Neural progenitor cell (in vitro differentiated cells): Measurements from ENCODE around the gene UBE2L3. TPM values are rescaled to one million over a fixed set of nuclear protein-coding genes. Genes with fewer than 3 reads are reported as not detected.

Source experiments
- DNase-seq: peaks from one replicate; pipeline ENCODE4 v3.0.0-alpha.2; 2016; ENCODE audit warnings: low spot score
- H2AFZ ChIP-seq: fragments of 200-600 bp; sonication (generic); replicated peaks from 2 replicates; pipeline ENCODE4 v1.6.1; 2016; ENCODE audit warnings: antibody characterized with exemption
- H3F3A ChIP-seq: fragments of 200-600 bp; sonication (generic); 2 replicates; pipeline ENCODE4 v1.6.1; 2016; ENCODE audit warnings: antibody characterized with exemption, low read depth
- H3K27ac ChIP-seq: fragments of 200-600 bp; sonication (generic); 2 replicates; pipeline ENCODE4 v1.5.1; 2016; ENCODE audit warnings: mild to moderate bottlenecking
- H3K27me3 ChIP-seq: fragments of 200-600 bp; sonication (generic); 2 replicates; pipeline ENCODE4 v1.6.1; 2016; ENCODE audit warnings: mild to moderate bottlenecking, moderate library complexity
- H3K36me3 ChIP-seq: fragments of 200-600 bp; sonication (generic); 2 replicates; pipeline ENCODE4 v1.5.1; 2016
- H3K4me1 ChIP-seq: fragments of 200-600 bp; sonication (generic); 2 replicates; pipeline ENCODE4 v1.6.1; 2016; ENCODE audit warnings: mixed run types
- H3K4me2 ChIP-seq: fragments of 200-600 bp; sonication (generic); 2 replicates; pipeline ENCODE4 v1.6.1; 2016
- H3K4me3 ChIP-seq: fragments of 200-600 bp; sonication (generic); 2 replicates; pipeline ENCODE4 v1.5.1; 2016
- H3K79me2 ChIP-seq: fragments of 200-600 bp; sonication (generic); 2 replicates; pipeline ENCODE4 v1.6.1; 2016; ENCODE audit warnings: low read depth
- H3K9ac ChIP-seq: fragments of 200-600 bp; sonication (generic); 2 replicates; pipeline ENCODE4 v1.6.1; 2016
- H3K9me3 ChIP-seq: fragments of 200-600 bp; sonication (generic); 2 replicates; pipeline ENCODE4 v1.5.1; 2016; ENCODE audit warnings: low read depth
- H4K20me1 ChIP-seq: fragments of 200-600 bp; sonication (generic); 2 replicates; pipeline ENCODE4 v1.6.1; 2016; ENCODE audit warnings: low read depth
- H3K27ac Mint-ChIP-seq: 3 replicates; pipeline ENCODE4 v1.8.0; 2021; ENCODE audit warnings: mixed read lengths
- H3K27me3 Mint-ChIP-seq: 2 replicates; pipeline ENCODE4 v1.8.0; 2022; ENCODE audit warnings: low read depth, mild to moderate bottlenecking, inconsistent platforms, moderate library complexity, mixed read lengths; ENCODE audit not compliant: insufficient read depth
- H3K36me3 Mint-ChIP-seq: 3 replicates; pipeline ENCODE4 v1.8.0; 2021; ENCODE audit warnings: mixed read lengths
- H3K4me1 Mint-ChIP-seq: 3 replicates; pipeline ENCODE4 v1.8.0; 2021; ENCODE audit warnings: mixed read lengths
- H3K4me3 Mint-ChIP-seq: 3 replicates; pipeline ENCODE4 v1.8.0; 2021; ENCODE audit warnings: mild to moderate bottlenecking, moderate library complexity, mixed read lengths
- H3K9me3 Mint-ChIP-seq: 3 replicates; pipeline ENCODE4 v1.8.0; 2020; ENCODE audit warnings: mixed read lengths
- EZH2 ChIP-seq: fragments of 200-600 bp; sonication (generic); IDR thresholded peaks from 2 replicates; pipeline ENCODE4 v1.6.1; 2017; ENCODE audit warnings: antibody characterized with exemption, mild to moderate bottlenecking, moderate library complexity
- EZH2phosphoT487 ChIP-seq: fragments of 200-600 bp; sonication (generic); IDR thresholded peaks from 2 replicates; pipeline ENCODE4 v1.6.1; 2017; ENCODE audit warnings: antibody characterized with exemption
- total RNA-seq: library from RNA; depleted of rRNA; stranded (reverse); fragments of >200 nt; gene quantifications from 2 replicates; pipeline ENCODE4 v1.2.3, GENCODE V29; 2015; ENCODE audit warnings: low replicate concordance
- TF ChIP-seq, protein P1 (sequence below): fragments of 200-600 bp; sonication (generic); IDR thresholded peaks from 2 replicates; pipeline ENCODE4 v1.5.1; 2017; ENCODE audit warnings: antibody characterized with exemption, mild to moderate bottlenecking

Gene UBE2L3
- total RNA-seq, 1 donor from 2014 or later, result 61.2 TPM

DNA sequence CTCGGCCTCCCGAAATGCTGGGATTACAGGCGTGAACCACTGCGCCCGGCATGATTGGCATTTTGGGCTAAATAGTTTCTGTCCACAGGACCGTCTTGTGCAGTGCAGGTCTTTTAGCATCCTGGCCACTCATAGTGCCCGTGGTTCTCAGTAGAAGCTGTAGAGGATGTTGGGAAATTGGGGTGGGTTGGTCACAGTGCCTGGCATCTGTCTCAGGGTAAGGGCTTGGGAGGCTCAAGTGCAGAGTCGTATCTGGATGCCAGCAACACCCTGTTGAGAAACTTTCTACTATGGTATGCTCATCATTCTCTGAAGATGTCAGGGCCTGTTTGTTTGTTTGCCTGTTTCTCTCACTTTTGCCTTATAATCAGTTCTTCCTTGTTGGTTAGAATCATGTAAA, 21.9 kb downstream of the UBE2L3 start:
- Mint-ChIP-seq H3K27me3 (peaks cover 7% of the 10 kb centered on the region), H3K4me3 (no peak overlapping the region), H3K36me3 (peaks cover 39% of the 10 kb centered on the region), H3K27ac (no peak overlapping the region), H3K9me3 (no peaks in the 10 kb centered on the region), H3K4me1 (peaks cover 2% of the 10 kb centered on the region)
- Histone ChIP-seq H3F3A (no peaks in the 10 kb centered on the region), H3K79me2 (peaks cover 100% of the 10 kb centered on the region), H2AFZ (no peak overlapping the region), H3K27me3 (no peaks in the 10 kb centered on the region), H3K4me2 (no peak overlapping the region), H3K27ac (no peak overlapping the region), H3K4me1 (no peaks in the 10 kb centered on the region), H3K9me3 (no peaks in the 10 kb centered on the region), H3K4me3 (no peak overlapping the region), H4K20me1 (peaks cover 100% of the 10 kb centered on the region), H3K36me3 (peaks cover 4% of the 10 kb centered on the region), H3K9ac (no peak overlapping the region)
- no peak for TF ChIP-seq EZH2phosphoT487
- no peak for TF ChIP-seq EZH2
- TF ChIP-seq, protein P1, sequence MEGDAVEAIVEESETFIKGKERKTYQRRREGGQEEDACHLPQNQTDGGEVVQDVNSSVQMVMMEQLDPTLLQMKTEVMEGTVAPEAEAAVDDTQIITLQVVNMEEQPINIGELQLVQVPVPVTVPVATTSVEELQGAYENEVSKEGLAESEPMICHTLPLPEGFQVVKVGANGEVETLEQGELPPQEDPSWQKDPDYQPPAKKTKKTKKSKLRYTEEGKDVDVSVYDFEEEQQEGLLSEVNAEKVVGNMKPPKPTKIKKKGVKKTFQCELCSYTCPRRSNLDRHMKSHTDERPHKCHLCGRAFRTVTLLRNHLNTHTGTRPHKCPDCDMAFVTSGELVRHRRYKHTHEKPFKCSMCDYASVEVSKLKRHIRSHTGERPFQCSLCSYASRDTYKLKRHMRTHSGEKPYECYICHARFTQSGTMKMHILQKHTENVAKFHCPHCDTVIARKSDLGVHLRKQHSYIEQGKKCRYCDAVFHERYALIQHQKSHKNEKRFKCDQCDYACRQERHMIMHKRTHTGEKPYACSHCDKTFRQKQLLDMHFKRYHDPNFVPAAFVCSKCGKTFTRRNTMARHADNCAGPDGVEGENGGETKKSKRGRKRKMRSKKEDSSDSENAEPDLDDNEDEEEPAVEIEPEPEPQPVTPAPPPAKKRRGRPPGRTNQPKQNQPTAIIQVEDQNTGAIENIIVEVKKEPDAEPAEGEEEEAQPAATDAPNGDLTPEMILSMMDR, result no peak
- no peak for DNase-seq

GRCh38 chr22:21590809-21591641, 23.5 kb downstream of the UBE2L3 start:
- Mint-ChIP-seq H3K27ac (no peak overlapping the region), H3K4me3 (no peak overlapping the region), H3K9me3 (no peaks in the 10 kb centered on the region), H3K4me1 (peaks cover 2% of the 10 kb centered on the region), H3K36me3 (peaks cover 46% of the 10 kb centered on the region), H3K27me3 (peaks cover 5% of the 10 kb centered on the region)
- DNase-seq, result no peak
- Histone ChIP-seq H3K4me1 (no peaks in the 10 kb centered on the region), H3K4me3 (no peak overlapping the region), H3K9me3 (no peaks in the 10 kb centered on the region), H3K36me3 (peaks cover 5% of the 10 kb centered on the region), H4K20me1 (peaks cover 99% of the 10 kb centered on the region), H3K9ac (no peak overlapping the region), H3K4me2 (no peak overlapping the region), H3K27ac (no peak overlapping the region), H3K27me3 (no peaks in the 10 kb centered on the region), H2AFZ (no peak overlapping the region), H3K79me2 (peaks cover 100% of the 10 kb centered on the region), H3F3A (no peaks in the 10 kb centered on the region)
- TF ChIP-seq EZH2phosphoT487, result no peak
- TF ChIP-seq EZH2, result no peak
- TF ChIP-seq, protein P1, result no peak

DNA sequence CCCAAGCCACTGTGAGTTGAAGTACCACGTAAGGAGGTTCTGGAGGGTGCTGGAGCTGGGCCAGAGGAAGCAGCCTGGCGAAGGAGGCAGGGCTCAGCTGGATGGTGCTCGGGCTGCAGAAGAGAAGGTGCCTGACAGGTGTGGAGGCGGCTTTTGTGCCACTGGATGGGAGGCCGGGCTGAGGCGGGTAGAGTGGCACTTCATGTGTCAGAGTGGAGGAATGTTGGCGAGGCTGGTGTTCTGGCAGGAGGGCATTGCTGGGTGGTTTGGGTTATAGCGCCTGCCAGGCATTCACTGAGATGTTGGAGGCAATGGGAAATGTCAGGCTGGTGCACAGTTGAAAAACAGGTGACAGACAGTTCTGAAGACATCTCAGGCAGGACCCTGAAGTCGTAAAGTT, 24.2 kb downstream of the UBE2L3 start:
- no peaks in the 10 kb centered on the region for H3K4me1 ChIP-seq
- H3K4me2 ChIP-seq, result no peak overlapping the region
- Mint-ChIP-seq H3K4me1 (peaks cover 2% of the 10 kb centered on the region), H3K4me3 (no peak overlapping the region), H3K36me3 (peaks cover 47% of the 10 kb centered on the region), H3K27me3 (peaks cover 5% of the 10 kb centered on the region), H3K9me3 (no peaks in the 10 kb centered on the region), H3K27ac (no peak overlapping the region)
- no peaks in the 10 kb centered on the region for H3F3A ChIP-seq
- no peak overlapping the region for H2AFZ ChIP-seq
- H3K27me3 ChIP-seq, result no peaks in the 10 kb centered on the region
- H3K9ac ChIP-seq, result no peak overlapping the region
- H3K36me3 ChIP-seq, result peaks cover 5% of the 10 kb centered on the region
- H3K79me2 ChIP-seq, result peaks cover 100% of the 10 kb centered on the region
- peaks cover 99% of the 10 kb centered on the region for H4K20me1 ChIP-seq
- H3K27ac ChIP-seq, result no peak overlapping the region
- no peak for DNase-seq
- no peak overlapping the region for H3K4me3 ChIP-seq
- TF ChIP-seq, protein P1, result no peak
- no peaks in the 10 kb centered on the region for H3K9me3 ChIP-seq
